DND-41 (cell line): Measurements from ENCODE around the gene CCDC107.

ENCODE experiments used
- ATAC-seq: fragments of 200-7000 bp; cut with Tn5 transposase; 3 replicates; pipeline ENCODE4 v1.9.1; 2021; ENCODE audit warnings: low read depth; ENCODE audit not compliant: insufficient read depth
- DNase-seq: peaks from one replicate; pipeline ENCODE4 v3.0.0-alpha.2; 2020
- H2AFZ ChIP-seq: 2 replicates; pipeline ENCODE4 v1.6.0; 2012; ENCODE audit warnings: low read depth, low read length
- H3K27ac ChIP-seq: 2 replicates; pipeline ENCODE4 v1.5.1; 2012; ENCODE audit warnings: low read length, inconsistent platforms
- H3K27me3 ChIP-seq: fragments of 200-600 bp; sonication (generic); 2 replicates; pipeline ENCODE4 v1.6.0; 2012; ENCODE audit warnings: low read length, mild to moderate bottlenecking, inconsistent platforms; ENCODE audit not compliant: insufficient read depth, poor library complexity
- H3K36me3 ChIP-seq: 2 replicates; pipeline ENCODE4 v1.5.1; 2012; ENCODE audit warnings: low read length, inconsistent platforms; ENCODE audit not compliant: insufficient read depth
- H3K4me1 ChIP-seq: 2 replicates; pipeline ENCODE4 v1.5.1; 2012; ENCODE audit warnings: mild to moderate bottlenecking, low read length; ENCODE audit not compliant: insufficient read depth
- H3K4me2 ChIP-seq: 2 replicates; pipeline ENCODE4 v1.6.0; 2012; ENCODE audit warnings: mild to moderate bottlenecking, moderate library complexity, low read length, inconsistent platforms; ENCODE audit not compliant: insufficient read depth
- H3K4me3 ChIP-seq, 2 experiments: fragments of 200-600 bp in 1 of 2; shearing (Covaris generic) in 1 of 2; 2 replicates each; pipeline ENCODE4 v1.5.1; 2012 to 2016; ENCODE audit warnings: inconsistent platforms in 2 of 2, low read length in 2 of 2, mild to moderate bottlenecking in 2 of 2, low read depth in 1 of 2, moderate library complexity in 1 of 2
- H3K79me2 ChIP-seq: 2 replicates; pipeline ENCODE4 v1.6.0; 2012; ENCODE audit warnings: low read length, inconsistent platforms; ENCODE audit not compliant: insufficient read depth
- H3K9ac ChIP-seq: 2 replicates; pipeline ENCODE4 v1.6.0; 2012; ENCODE audit warnings: low read depth, mild to moderate bottlenecking, inconsistent platforms, low read length, moderate library complexity
- H3K9me3 ChIP-seq: 2 replicates; pipeline ENCODE4 v1.5.1; 2012; ENCODE audit warnings: low read length, moderate library complexity, mild to moderate bottlenecking, inconsistent platforms; ENCODE audit not compliant: insufficient read depth, severe bottlenecking
- H4K20me1 ChIP-seq: 2 replicates; pipeline ENCODE4 v1.6.0; 2012; ENCODE audit warnings: low read length; ENCODE audit not compliant: insufficient read depth
- EZH2 ChIP-seq: IDR thresholded peaks from 3 replicates; pipeline ENCODE4 v1.6.1; 2012; ENCODE audit warnings: borderline replicate concordance, low read depth, mild to moderate bottlenecking, moderate library complexity, low read length, inconsistent platforms; ENCODE audit not compliant: severe bottlenecking
- TF ChIP-seq, protein P1 (sequence below): IDR thresholded peaks from 2 replicates; pipeline ENCODE4 v1.5.1; 2012; ENCODE audit warnings: borderline replicate concordance, low read length, moderate library complexity, mild to moderate bottlenecking; ENCODE audit not compliant: poor library complexity, severe bottlenecking; ENCODE audit errors: extremely low read depth

CCDC107 gene

DNA sequence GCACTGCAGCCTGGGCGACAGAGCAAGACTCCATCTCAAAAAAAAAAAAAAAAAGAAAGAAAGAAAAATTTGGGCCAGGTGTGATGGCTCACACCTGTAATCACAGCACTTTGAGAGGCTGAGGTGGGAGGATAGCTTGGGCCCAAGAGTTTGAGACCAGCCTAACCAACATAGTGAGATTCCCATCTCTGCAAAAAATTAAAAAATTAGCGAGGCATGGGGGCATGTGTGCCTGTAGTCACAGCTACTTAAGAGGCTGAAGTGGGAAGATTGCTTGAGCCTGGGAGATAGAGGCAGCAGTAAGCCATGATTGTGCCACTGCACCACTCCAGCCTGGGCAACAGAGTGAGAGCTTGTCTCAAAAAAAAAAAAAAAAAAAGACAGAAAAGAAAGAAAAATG is 4.5 kb upstream of the CCDC107 start:
- Histone ChIP-seq H3K27ac (no peak overlapping the region), H3K4me3 (no peak overlapping the region)
- DNase-seq, result no peak

DNA sequence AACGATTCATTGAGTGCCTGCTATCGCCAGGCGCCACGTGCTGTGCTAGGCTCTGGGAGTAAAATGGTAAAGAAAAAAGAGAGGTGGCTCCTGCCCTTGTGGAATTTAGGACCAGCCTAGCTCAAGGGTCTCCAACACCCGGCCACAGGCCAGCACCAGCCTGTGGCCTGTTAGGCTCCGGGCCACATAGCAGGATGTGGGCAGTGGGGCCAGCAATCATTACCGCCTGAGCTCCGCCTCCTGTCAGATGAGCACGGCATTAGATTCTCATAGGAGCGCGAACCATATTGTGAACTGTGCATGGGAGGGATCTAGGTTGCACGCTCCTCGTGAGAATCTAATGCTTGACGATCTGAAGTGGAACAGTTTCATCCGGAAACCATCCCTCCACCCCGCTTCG is 1.7 kb upstream of the CCDC107 start:
- ATAC-seq (no peak), DNase-seq (no peak)
- H3K4me2 ChIP-seq, result no peak overlapping the region
- no peaks in the 10 kb centered on the region for H3K27me3 ChIP-seq
- H2AFZ ChIP-seq, result no peak overlapping the region
- H3K79me2 ChIP-seq, result peaks cover 26% of the 10 kb centered on the region
- no peak overlapping the region for H3K4me3 ChIP-seq
- H3K9ac ChIP-seq, result no peak overlapping the region
- no peak overlapping the region for H3K27ac ChIP-seq
- no peak for TF ChIP-seq EZH2
- TF ChIP-seq, protein P1, sequence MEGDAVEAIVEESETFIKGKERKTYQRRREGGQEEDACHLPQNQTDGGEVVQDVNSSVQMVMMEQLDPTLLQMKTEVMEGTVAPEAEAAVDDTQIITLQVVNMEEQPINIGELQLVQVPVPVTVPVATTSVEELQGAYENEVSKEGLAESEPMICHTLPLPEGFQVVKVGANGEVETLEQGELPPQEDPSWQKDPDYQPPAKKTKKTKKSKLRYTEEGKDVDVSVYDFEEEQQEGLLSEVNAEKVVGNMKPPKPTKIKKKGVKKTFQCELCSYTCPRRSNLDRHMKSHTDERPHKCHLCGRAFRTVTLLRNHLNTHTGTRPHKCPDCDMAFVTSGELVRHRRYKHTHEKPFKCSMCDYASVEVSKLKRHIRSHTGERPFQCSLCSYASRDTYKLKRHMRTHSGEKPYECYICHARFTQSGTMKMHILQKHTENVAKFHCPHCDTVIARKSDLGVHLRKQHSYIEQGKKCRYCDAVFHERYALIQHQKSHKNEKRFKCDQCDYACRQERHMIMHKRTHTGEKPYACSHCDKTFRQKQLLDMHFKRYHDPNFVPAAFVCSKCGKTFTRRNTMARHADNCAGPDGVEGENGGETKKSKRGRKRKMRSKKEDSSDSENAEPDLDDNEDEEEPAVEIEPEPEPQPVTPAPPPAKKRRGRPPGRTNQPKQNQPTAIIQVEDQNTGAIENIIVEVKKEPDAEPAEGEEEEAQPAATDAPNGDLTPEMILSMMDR, result no peak
- H3K36me3 ChIP-seq, result peaks cover 20% of the 10 kb centered on the region
- peaks cover 3% of the 10 kb centered on the region; the same call in 1 of the 2 replicates for H4K20me1 ChIP-seq
- H3K9me3 ChIP-seq, result no peaks in the 10 kb centered on the region
- peaks cover 53% of the 10 kb centered on the region for H3K4me1 ChIP-seq

More for the DNA sequence above, 4.5 kb upstream of the CCDC107 start:
- Histone ChIP-seq H3K79me2 (peaks cover 30% of the 10 kb centered on the region), H3K9me3 (no peaks in the 10 kb centered on the region), H4K20me1 (no peaks in the 10 kb centered on the region), H2AFZ (no peak overlapping the region), H3K36me3 (peaks cover 17% of the 10 kb centered on the region; the same call in 1 of the 2 replicates), H3K9ac (no peak overlapping the region), H3K4me1 (peaks cover 53% of the 10 kb centered on the region), H3K4me2 (no peak overlapping the region), H3K27me3 (no peaks in the 10 kb centered on the region)
- no peak for TF ChIP-seq EZH2
- TF ChIP-seq, protein P1, result no peak
- ATAC-seq, result no peak

DNA sequence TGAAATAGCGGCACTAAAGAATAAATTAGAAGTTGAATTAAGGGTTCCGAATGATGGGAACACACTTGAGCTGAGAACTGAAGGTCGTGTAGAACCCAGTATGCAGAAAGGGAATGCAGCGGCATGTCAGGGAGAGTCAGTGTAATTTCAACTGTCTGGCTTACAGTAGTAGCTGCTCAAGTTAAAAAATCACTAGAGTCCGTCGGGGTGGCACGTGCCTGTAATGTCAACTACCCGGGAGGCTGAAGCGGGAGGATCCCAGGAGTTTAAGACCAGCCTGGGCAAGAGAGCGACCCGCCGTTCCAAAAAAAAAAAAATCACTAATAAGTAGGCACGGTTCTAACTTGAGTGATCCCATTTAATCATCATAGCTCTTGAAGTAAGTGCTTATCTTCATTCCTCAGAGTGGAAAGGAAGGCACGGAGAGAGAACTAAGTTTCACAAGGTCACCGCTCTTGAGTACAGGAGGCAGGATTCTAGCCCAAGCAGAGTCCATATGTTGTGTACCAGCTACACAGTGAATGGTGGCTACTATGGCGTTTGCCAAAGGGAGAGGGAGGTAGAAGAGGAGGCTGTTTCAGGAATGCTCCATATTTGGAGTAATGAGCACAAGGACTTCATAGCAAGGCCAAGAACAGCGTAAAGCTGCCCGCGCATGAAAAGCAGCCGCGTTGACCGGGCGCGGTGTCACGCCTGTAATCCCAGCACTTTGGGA is 1.1 kb upstream of the CCDC107 start:
- Histone ChIP-seq H3K4me3 (peak overlapping the region in 1 of 2 experiments; percentile 70; a peak in 1 of 4 replicates), H3K79me2 (peaks cover 31% of the 10 kb centered on the region), H3K9me3 (no peaks in the 10 kb centered on the region), H3K9ac (peak overlapping the region; percentile 86; the same call in 1 of the 2 replicates), H4K20me1 (peaks cover 3% of the 10 kb centered on the region; the same call in 1 of the 2 replicates), H3K4me2 (peak overlapping the region; percentile 75), H3K4me1 (peaks cover 53% of the 10 kb centered on the region), H3K27ac (peak overlapping the region; percentile 92), H2AFZ (peak overlapping the region; percentile 72), H3K27me3 (no peaks in the 10 kb centered on the region), H3K36me3 (peaks cover 25% of the 10 kb centered on the region)
- ATAC-seq (no peak), DNase-seq (no peak)
- no peak for TF ChIP-seq EZH2

DNA sequence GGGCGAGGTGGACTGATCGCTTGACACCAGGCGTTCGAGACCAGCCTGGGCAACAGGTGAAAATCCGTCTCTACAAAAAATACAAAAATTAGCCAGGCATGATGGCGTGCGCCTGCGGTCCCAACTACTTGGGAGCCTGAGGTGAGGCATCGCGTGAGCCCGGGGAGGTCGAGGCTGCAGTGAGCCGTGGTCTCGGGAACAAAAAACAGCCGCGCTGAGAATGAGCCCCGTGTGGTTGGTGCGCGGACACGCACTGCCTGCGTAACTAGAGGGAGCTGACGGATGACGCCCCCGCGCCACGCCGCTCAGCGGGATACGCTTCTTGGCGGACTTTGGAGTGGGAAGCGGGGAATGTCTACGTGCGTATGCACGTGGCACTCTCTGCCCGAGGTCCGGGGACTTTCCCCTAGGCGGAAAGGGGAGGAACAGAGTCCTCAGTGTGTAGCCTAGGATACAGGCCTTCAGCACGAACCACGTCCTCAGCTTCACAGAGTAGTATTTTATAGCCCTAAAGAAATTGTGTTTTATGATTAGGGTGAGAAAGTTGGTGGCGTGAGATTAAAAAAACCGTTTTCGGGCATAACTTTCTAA is 451 bp upstream of the CCDC107 start, which contains the start of gene RMRP:
TSS of gene RMRP (minus strand) at position 474 of the 591 bp plus-strand sequence.
- Histone ChIP-seq H3K27me3 (no peaks in the 10 kb centered on the region), H3K27ac (peak within 1 kb of the TSS; percentile 92), H3K79me2 (peaks cover 32% of the 10 kb centered on the region), H3K9me3 (no peaks in the 10 kb centered on the region), H3K9ac (peak within 1 kb of the TSS; percentile 86), H3K4me1 (peaks cover 55% of the 10 kb centered on the region), H4K20me1 (peaks cover 3% of the 10 kb centered on the region; the same call in 1 of the 2 replicates), H3K4me3 (peak within 1 kb of the TSS; percentile 41 to 70; a peak in 3 of 4 replicates), H3K36me3 (peaks cover 30% of the 10 kb centered on the region), H3K4me2 (peak within 1 kb of the TSS; percentile 75), H2AFZ (peak within 1 kb of the TSS; percentile 72)
- no peak for TF ChIP-seq EZH2
- TF ChIP-seq, protein P1, result peak; percentile 34
- peak; percentile 94 for DNase-seq
- peak; percentile 88 for ATAC-seq
